Measurements from ENCODE around the gene CFAP44. TPM values are rescaled to one million over a fixed set of nuclear protein-coding genes. Genes with fewer than 3 reads are reported as not detected.
"Not testable (repeated sequence)": the region's sequence is repeated elsewhere in the genome, so short reads cannot be mapped to it uniquely, and the experiment has no call there.

The CFAP44 gene
- polyA plus RNA-seq (ENCODE audit: insufficient read length) = 4.7 TPM

GRCh38 chr3:113441051-113441770, at the start of gene CFAP44:
Gene CFAP44 (minus strand): TSS chr3:113441493. CDS start chr3:113433664, 7,829 bp downstream.
- peak; percentile 84 for DNase-seq

GRCh38 chr3:113485161-113485609, 43.9 kb upstream of the CFAP44 start:
- no peak for DNase-seq

- DNase-seq = no peak
Measured at GRCh38 chr3:113468539-113468938, 27.2 kb upstream of the CFAP44 start.

GRCh38 chr3:113461488-113461887, 20.2 kb upstream of the CFAP44 start:
- DNase-seq = no peak

- not testable (repeated sequence) for DNase-seq
Measured at GRCh38 chr3:113458554-113458953, 17.3 kb upstream of the CFAP44 start.

GRCh38 chr3:113455446-113455845, 14.2 kb upstream of the CFAP44 start:
- DNase-seq = no peak

GRCh38 chr3:113454630-113455029, 13.3 kb upstream of the CFAP44 start:
- DNase-seq = no peak

GRCh38 chr3:113454057-113454456, 12.8 kb upstream of the CFAP44 start:
- DNase-seq = no peak

GRCh38 chr3:113450911-113451310, 9.6 kb upstream of the CFAP44 start:
- DNase-seq = no peak

- DNase-seq = peak; percentile 51
Measured at GRCh38 chr3:113439606-113440005, 1.7 kb downstream of the CFAP44 start.

- no peak for DNase-seq
Measured at GRCh38 chr3:113438224-113438623, 3.1 kb downstream of the CFAP44 start.

- no peak for DNase-seq
Measured at GRCh38 chr3:113437411-113437810, 3.9 kb downstream of the CFAP44 start.

- DNase-seq = no peak
Measured at GRCh38 chr3:113436809-113437208, 4.5 kb downstream of the CFAP44 start.

- no peak for DNase-seq
Measured at GRCh38 chr3:113431811-113432210, 9.5 kb downstream of the CFAP44 start.

- no peak for DNase-seq
Measured at GRCh38 chr3:113428581-113428980, 12.7 kb downstream of the CFAP44 start.

- DNase-seq = no peak
Measured at GRCh38 chr3:113423699-113424098, 17.6 kb downstream of the CFAP44 start.

GRCh38 chr3:113421082-113421481, 20.2 kb downstream of the CFAP44 start:
- DNase-seq = no peak

GRCh38 chr3:113409676-113410075, 31.6 kb downstream of the CFAP44 start:
- no peak for DNase-seq

- no peak for DNase-seq
Measured at GRCh38 chr3:113405180-113405579, 36.1 kb downstream of the CFAP44 start.

- no peak for DNase-seq
Measured at GRCh38 chr3:113404637-113405036, 36.7 kb downstream of the CFAP44 start.

Data from hindlimb muscle (tissue), 1 donor.